Bronchial epithelial cell (primary cell): ENCODE data around the gene LRIG1. TPM values are rescaled to one million over a fixed set of nuclear protein-coding genes. Genes with fewer than 3 reads are reported as not detected.

Source experiments
- DNase-seq: peaks from one replicate; pipeline ENCODE4 v3.0.0-alpha.2; 2010; ENCODE audit warnings: low read depth
- FAIRE-seq: peaks from 2 replicates; lab custom pipeline; 2011; peaks lifted over from hg19 to GRCh38; lab: Jason Lieb, UNC
- H3K27me3 ChIP-seq: 2 replicates; pipeline ENCODE4 v1.5.1; 2011; ENCODE audit warnings: low read length; ENCODE audit not compliant: control insufficient read depth, insufficient read depth
- H3K36me3 ChIP-seq: 2 replicates; pipeline ENCODE4 v1.5.1; 2011; ENCODE audit warnings: low read length; ENCODE audit not compliant: control insufficient read depth, insufficient read depth
- H3K4me3 ChIP-seq: 2 replicates; pipeline ENCODE4 v1.5.1; 2011; ENCODE audit warnings: mild to moderate bottlenecking, low read depth, low read length, control low read depth
- CTCF ChIP-seq: IDR thresholded peaks from 2 replicates; pipeline ENCODE4 v1.5.1; 2011; ENCODE audit warnings: mild to moderate bottlenecking, moderate library complexity, low read length, control low read depth, inconsistent platforms; ENCODE audit not compliant: insufficient read depth, severe bottlenecking
- total RNA-seq: library from RNA; depleted of rRNA; stranded (reverse); fragments of >200 nt; gene quantifications from 2 replicates; pipeline ENCODE4 v1.2.1, GENCODE V29; 2014

LRIG1 gene
- total RNA-seq, 1 donor from 2014 or later, result 11.6 TPM

- DNase-seq, result no peak
- no peak for FAIRE-seq
- no peaks in the 10 kb centered on the region for H3K36me3 ChIP-seq
- no peak for TF ChIP-seq CTCF
- H3K27me3 ChIP-seq, result no peaks in the 10 kb centered on the region
- H3K4me3 ChIP-seq, result no peak overlapping the region
These were observed 14.6 kb downstream of the LRIG1 start for GRCh38 chr3:66486202-66486601.

GRCh38 chr3:66485291-66485968 is 15.4 kb downstream of the LRIG1 start:
- no peak overlapping the region for H3K4me3 ChIP-seq
- FAIRE-seq (peak; percentile 7), DNase-seq (peak; percentile 51)
- no peak for TF ChIP-seq CTCF
- H3K36me3 ChIP-seq, result no peaks in the 10 kb centered on the region
- H3K27me3 ChIP-seq, result no peaks in the 10 kb centered on the region

- Histone ChIP-seq H3K4me3 (no peak overlapping the region), H3K27me3 (no peaks in the 10 kb centered on the region), H3K36me3 (no peaks in the 10 kb centered on the region)
- TF ChIP-seq CTCF, result no peak
- FAIRE-seq, result no peak
- DNase-seq, result no peak
These were observed 16.5 kb downstream of the LRIG1 start for GRCh38 chr3:66484106-66484844.

GRCh38 chr3:66483409-66483906 is 17.4 kb downstream of the LRIG1 start:
- no peak for FAIRE-seq
- no peak for TF ChIP-seq CTCF
- H3K27me3 ChIP-seq, result no peaks in the 10 kb centered on the region

GRCh38 chr3:66483006-66483405 is 17.8 kb downstream of the LRIG1 start:
- Histone ChIP-seq H3K27me3 (no peaks in the 10 kb centered on the region), H3K4me3 (no peak overlapping the region), H3K36me3 (no peaks in the 10 kb centered on the region)
- DNase-seq, result no peak
- peak; percentile 28 for FAIRE-seq
- no peak for TF ChIP-seq CTCF

More at GRCh38 chr3:66483409-66483906, 17.4 kb downstream of the LRIG1 start:
- no peaks in the 10 kb centered on the region for H3K36me3 ChIP-seq
- DNase-seq, result no peak
- H3K4me3 ChIP-seq, result no peak overlapping the region
